ENCODE data around the gene LITAF. TPM values are rescaled to one million over a fixed set of nuclear protein-coding genes. Genes with fewer than 3 reads are reported as not detected.

Gene LITAF
- total RNA-seq, result 10 to 100 TPM in 1 of 2 donors, 1 to 10 TPM in 1; 5.2 to 14.0 TPM
- 10 to 100 TPM; 58.1 to 65.2 TPM for polyA plus RNA-seq

- peak in 1 of 2 donors; percentile 18 for TF ChIP-seq HNF4A (conservative IDR thresholded peaks at IDR 0.05)
- TF ChIP-seq RAD21 (IDR thresholded peaks at IDR 0.05), result peak in 1 of 2 donors; percentile 10
- no peak for TF ChIP-seq MAX (IDR thresholded peaks at IDR 0.05)
- TF ChIP-seq, protein P1, sequence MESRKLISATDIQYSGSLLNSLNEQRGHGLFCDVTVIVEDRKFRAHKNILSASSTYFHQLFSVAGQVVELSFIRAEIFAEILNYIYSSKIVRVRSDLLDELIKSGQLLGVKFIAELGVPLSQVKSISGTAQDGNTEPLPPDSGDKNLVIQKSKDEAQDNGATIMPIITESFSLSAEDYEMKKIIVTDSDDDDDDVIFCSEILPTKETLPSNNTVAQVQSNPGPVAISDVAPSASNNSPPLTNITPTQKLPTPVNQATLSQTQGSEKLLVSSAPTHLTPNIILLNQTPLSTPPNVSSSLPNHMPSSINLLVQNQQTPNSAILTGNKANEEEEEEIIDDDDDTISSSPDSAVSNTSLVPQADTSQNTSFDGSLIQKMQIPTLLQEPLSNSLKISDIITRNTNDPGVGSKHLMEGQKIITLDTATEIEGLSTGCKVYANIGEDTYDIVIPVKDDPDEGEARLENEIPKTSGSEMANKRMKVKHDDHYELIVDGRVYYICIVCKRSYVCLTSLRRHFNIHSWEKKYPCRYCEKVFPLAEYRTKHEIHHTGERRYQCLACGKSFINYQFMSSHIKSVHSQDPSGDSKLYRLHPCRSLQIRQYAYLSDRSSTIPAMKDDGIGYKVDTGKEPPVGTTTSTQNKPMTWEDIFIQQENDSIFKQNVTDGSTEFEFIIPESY (IDR thresholded peaks at IDR 0.05), result no peak
- no peak for TF ChIP-seq JUND (IDR thresholded peaks at IDR 0.05)
- no peak for TF ChIP-seq YY1 (IDR thresholded peaks at IDR 0.05)
- peak in 1 of 2 donors; percentile 49 for TF ChIP-seq EGR1 (IDR thresholded peaks at IDR 0.05; ENCODE audit: low read depth in 2 of 2)
- no peak for TF ChIP-seq ATF3 (IDR thresholded peaks at IDR 0.05)
- no peak for TF ChIP-seq SP1 (IDR thresholded peaks at IDR 0.05)
- no peak for TF ChIP-seq RXRA (IDR thresholded peaks at IDR 0.05)
- TF ChIP-seq, protein P2, sequence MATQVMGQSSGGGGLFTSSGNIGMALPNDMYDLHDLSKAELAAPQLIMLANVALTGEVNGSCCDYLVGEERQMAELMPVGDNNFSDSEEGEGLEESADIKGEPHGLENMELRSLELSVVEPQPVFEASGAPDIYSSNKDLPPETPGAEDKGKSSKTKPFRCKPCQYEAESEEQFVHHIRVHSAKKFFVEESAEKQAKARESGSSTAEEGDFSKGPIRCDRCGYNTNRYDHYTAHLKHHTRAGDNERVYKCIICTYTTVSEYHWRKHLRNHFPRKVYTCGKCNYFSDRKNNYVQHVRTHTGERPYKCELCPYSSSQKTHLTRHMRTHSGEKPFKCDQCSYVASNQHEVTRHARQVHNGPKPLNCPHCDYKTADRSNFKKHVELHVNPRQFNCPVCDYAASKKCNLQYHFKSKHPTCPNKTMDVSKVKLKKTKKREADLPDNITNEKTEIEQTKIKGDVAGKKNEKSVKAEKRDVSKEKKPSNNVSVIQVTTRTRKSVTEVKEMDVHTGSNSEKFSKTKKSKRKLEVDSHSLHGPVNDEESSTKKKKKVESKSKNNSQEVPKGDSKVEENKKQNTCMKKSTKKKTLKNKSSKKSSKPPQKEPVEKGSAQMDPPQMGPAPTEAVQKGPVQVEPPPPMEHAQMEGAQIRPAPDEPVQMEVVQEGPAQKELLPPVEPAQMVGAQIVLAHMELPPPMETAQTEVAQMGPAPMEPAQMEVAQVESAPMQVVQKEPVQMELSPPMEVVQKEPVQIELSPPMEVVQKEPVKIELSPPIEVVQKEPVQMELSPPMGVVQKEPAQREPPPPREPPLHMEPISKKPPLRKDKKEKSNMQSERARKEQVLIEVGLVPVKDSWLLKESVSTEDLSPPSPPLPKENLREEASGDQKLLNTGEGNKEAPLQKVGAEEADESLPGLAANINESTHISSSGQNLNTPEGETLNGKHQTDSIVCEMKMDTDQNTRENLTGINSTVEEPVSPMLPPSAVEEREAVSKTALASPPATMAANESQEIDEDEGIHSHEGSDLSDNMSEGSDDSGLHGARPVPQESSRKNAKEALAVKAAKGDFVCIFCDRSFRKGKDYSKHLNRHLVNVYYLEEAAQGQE (IDR thresholded peaks at IDR 0.05), result no peak
- peak within 1 kb of the TSS; percentile 89 for H3K27ac ChIP-seq (ENCODE audit: low read depth in 1 of 2, low read length in 2 of 2)
- H3K4me1 ChIP-seq (ENCODE audit: control insufficient read depth in 4 of 4, insufficient read depth in 4 of 4, low read length in 3 of 4), result peaks cover 0 to 32% (median 9%) of the 10 kb centered on the region in 4 donors
- peak within 1 kb of the TSS; percentile 86 to 90 for H3K9ac ChIP-seq (ENCODE audit: low read depth in 1 of 2, low read length in 2 of 2)
- WGBS, result 5% methylated on average over 74 of the region's 74 CpGs
- H3K27me3 ChIP-seq (ENCODE audit: control insufficient read depth in 4 of 4, insufficient read depth in 4 of 4, low read length in 3 of 4), result no peaks in the 10 kb centered on the region
- no peaks in the 10 kb centered on the region for H3K9me3 ChIP-seq (ENCODE audit: control insufficient read depth in 4 of 4, low read length in 3 of 4)
- no peaks in the 10 kb centered on the region for H3K36me3 ChIP-seq (ENCODE audit: control insufficient read depth in 4 of 4, insufficient read depth in 3 of 4, low read depth in 1 of 4, low read length in 3 of 4)
- DNase-seq (ENCODE audit: low spot score), result peak; percentile 42
- H3K4me3 ChIP-seq (ENCODE audit: low read depth in 1 of 3, low read length in 3 of 3), result peak within 1 kb of the TSS; percentile 66 to 94 (median 70)
Observed at GRCh38 chr16:11586856-11587642, at the start of gene LITAF. Gene LITAF (minus strand): TSS chr16:11586919. CDS start chr16:11556730, 30,189 bp downstream.

GRCh38 chr16:11636172-11636721 is 49.5 kb upstream of the LITAF start:
- no peak for DNase-seq (ENCODE audit: low spot score)
- Histone ChIP-seq H3K9me3 (ENCODE audit: control insufficient read depth in 4 of 4, low read length in 3 of 4) (no peaks in the 10 kb centered on the region), H3K27me3 (ENCODE audit: control insufficient read depth in 4 of 4, insufficient read depth in 4 of 4, low read length in 3 of 4) (no peaks in the 10 kb centered on the region), H3K27ac (ENCODE audit: low read depth in 1 of 2, low read length in 2 of 2) (no peak overlapping the region), H3K36me3 (ENCODE audit: control insufficient read depth in 4 of 4, insufficient read depth in 3 of 4, low read depth in 1 of 4, low read length in 3 of 4) (no peaks in the 10 kb centered on the region), H3K4me1 (ENCODE audit: control insufficient read depth in 4 of 4, insufficient read depth in 4 of 4, low read length in 3 of 4) (peaks cover 3 to 17% (median 10%) of the 10 kb centered on the region in 4 donors), H3K9ac (ENCODE audit: low read depth in 1 of 2, low read length in 2 of 2) (no peak overlapping the region), H3K4me3 (ENCODE audit: low read depth in 1 of 3, low read length in 3 of 3) (no peak overlapping the region)
- TF ChIP-seq FOXA2 (IDR thresholded peaks at IDR 0.05) (no peak), HNF4A (conservative IDR thresholded peaks at IDR 0.05) (no peak), CTCF (IDR thresholded peaks at IDR 0.05; ENCODE audit: low read depth, low read length, missing input control) (no peak), SP1 (IDR thresholded peaks at IDR 0.05) (no peak)
- WGBS, result 56% methylated on average over 14 of the region's 14 CpGs
